SH-SY5Y (cell line): ENCODE data around the gene IL4.

Experiments used
- GATA2 ChIP-seq: IDR thresholded peaks from 2 replicates; pipeline ENCODE4 v1.6.1; 2011; ENCODE audit warnings: mild to moderate bottlenecking, low read depth, low read length
- GATA3 ChIP-seq: IDR thresholded peaks from 2 replicates; pipeline ENCODE4 v1.6.1; 2011; ENCODE audit warnings: low read depth, mild to moderate bottlenecking, low read length, moderate library complexity

DNA sequence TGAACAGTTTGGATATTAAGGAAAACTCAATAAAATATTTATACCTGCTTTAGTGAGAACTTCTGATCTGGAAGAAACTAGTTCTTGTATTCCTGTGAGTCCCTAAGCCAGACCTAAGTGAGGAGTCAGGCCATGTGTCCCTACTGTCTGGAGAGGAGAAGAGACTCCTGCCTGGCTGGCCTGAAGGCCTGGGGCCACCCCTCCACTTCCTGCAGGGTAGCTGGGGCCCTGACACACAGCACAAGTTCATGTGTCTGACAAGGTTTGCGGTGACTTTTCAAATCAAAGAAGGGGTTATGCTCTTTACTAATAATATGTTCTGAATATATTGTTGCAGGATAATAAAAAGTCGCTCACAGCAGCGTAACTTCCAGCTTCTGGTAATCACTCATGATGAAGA, 31.9 kb upstream of the IL4 start:
- TF ChIP-seq GATA3 (no peak), GATA2 (no peak)
